Fibroblast of peridontal ligament (primary cell): ENCODE data around the gene ARRDC2.
"Not testable (repeated sequence)": the region's sequence is repeated elsewhere in the genome, so short reads cannot be mapped to it uniquely, and the experiment has no call there.

Experiments used
- DNase-seq: peaks from one replicate; pipeline ENCODE4 v3.0.0-alpha.2; 2010; ENCODE audit errors: extremely low read depth

ARRDC2 gene

GRCh38 chr19:18016209-18016910 is 8.4 kb downstream of the ARRDC2 start:
- DNase-seq: no peak

- DNase-seq: no peak
Measured at GRCh38 chr19:18017275-18018083, 9.5 kb downstream of the ARRDC2 start.

GRCh38 chr19:18020212-18021085 is 12.5 kb downstream of the ARRDC2 start:
- DNase-seq: no peak

GRCh38 chr19:18021121-18021755 is 13.3 kb downstream of the ARRDC2 start:
- peak; percentile 71 for DNase-seq

- DNase-seq: peak; percentile 65
Measured at GRCh38 chr19:18023622-18024251, 15.8 kb downstream of the ARRDC2 start.

- DNase-seq: no peak
Measured at GRCh38 chr19:18027151-18027550, 19.2 kb downstream of the ARRDC2 start.

GRCh38 chr19:18029617-18030338 is 21.8 kb downstream of the ARRDC2 start:
- DNase-seq: no peak

GRCh38 chr19:18031401-18031800 is 23.4 kb downstream of the ARRDC2 start:
- not testable (repeated sequence) for DNase-seq

GRCh38 chr19:18032102-18032501 is 24.1 kb downstream of the ARRDC2 start:
- DNase-seq: not testable (repeated sequence)

GRCh38 chr19:18041054-18041453 is 33.1 kb downstream of the ARRDC2 start:
- no peak for DNase-seq

GRCh38 chr19:18043676-18044075 is 35.7 kb downstream of the ARRDC2 start:
- DNase-seq: no peak

GRCh38 chr19:18044825-18045304 is 36.9 kb downstream of the ARRDC2 start:
- DNase-seq: peak; percentile 65

GRCh38 chr19:18045307-18046050 is 37.5 kb downstream of the ARRDC2 start:
- no peak for DNase-seq

- DNase-seq: peak; percentile 58
Measured at GRCh38 chr19:18046059-18046718, 38.2 kb downstream of the ARRDC2 start.

- peak; percentile 52 for DNase-seq
Measured at GRCh38 chr19:18049385-18049784, 41.4 kb downstream of the ARRDC2 start.

GRCh38 chr19:18051887-18052286 is 43.9 kb downstream of the ARRDC2 start:
- DNase-seq: no peak

- peak; percentile 93 for DNase-seq
Measured at GRCh38 chr19:18053576-18054219, 45.7 kb downstream of the ARRDC2 start.

GRCh38 chr19:18055967-18056366 is 48.0 kb downstream of the ARRDC2 start:
- DNase-seq: no peak

GRCh38 chr19:18057557-18057956 is 49.6 kb downstream of the ARRDC2 start:
- peak; percentile 9 for DNase-seq
